Activated gamma-delta T cell treated with anti-CD3 and anti-CD28 coated beads, Interleukin-2, amount 50 U/mL, for 16 hours (primary cell): ENCODE results near the gene FCHSD2.
"Not testable (repeated sequence)": the region's sequence is repeated elsewhere in the genome, so short reads cannot be mapped to it uniquely, and the experiment has no call there.

Experiments used
- DNase-seq: peaks from one replicate; pipeline ENCODE4 v3.0.0-alpha.2; 2020; ENCODE audit warnings: low read depth

The FCHSD2 gene

GRCh38 chr11:73009972-73010371, 132.1 kb downstream of the FCHSD2 start:
- no peak for DNase-seq

GRCh38 chr11:73004088-73004487, 138.0 kb downstream of the FCHSD2 start:
- DNase-seq, result no peak

- DNase-seq, result no peak
These were observed 139.0 kb downstream of the FCHSD2 start for GRCh38 chr11:73003088-73003487.

- no peak for DNase-seq
These were observed 139.9 kb downstream of the FCHSD2 start for GRCh38 chr11:73002214-73002613.

- no peak for DNase-seq
These were observed 140.5 kb downstream of the FCHSD2 start for GRCh38 chr11:73001615-73002014.

GRCh38 chr11:72998676-72999075, 143.4 kb downstream of the FCHSD2 start:
- no peak for DNase-seq

GRCh38 chr11:72996959-72997358, 145.2 kb downstream of the FCHSD2 start:
- no peak for DNase-seq

- DNase-seq, result no peak
These were observed 152.4 kb downstream of the FCHSD2 start for GRCh38 chr11:72989727-72990126.

GRCh38 chr11:72988821-72989220, 153.3 kb downstream of the FCHSD2 start:
- DNase-seq, result no peak

GRCh38 chr11:72985645-72986044, 156.5 kb downstream of the FCHSD2 start:
- DNase-seq, result no peak

GRCh38 chr11:72984453-72985077, 157.6 kb downstream of the FCHSD2 start:
- DNase-seq, result no peak

- DNase-seq, result no peak
These were observed 158.6 kb downstream of the FCHSD2 start for GRCh38 chr11:72983560-72983959.

- DNase-seq, result no peak
These were observed 160.0 kb downstream of the FCHSD2 start for GRCh38 chr11:72981971-72982685.

GRCh38 chr11:72981080-72981479, 161.0 kb downstream of the FCHSD2 start:
- DNase-seq, result no peak

- not testable (repeated sequence) for DNase-seq
These were observed 164.3 kb downstream of the FCHSD2 start for GRCh38 chr11:72977782-72978181.

GRCh38 chr11:72976522-72976892, 165.6 kb downstream of the FCHSD2 start:
- not testable (repeated sequence) for DNase-seq

GRCh38 chr11:72975778-72976521, 166.2 kb downstream of the FCHSD2 start:
- DNase-seq, result no peak

GRCh38 chr11:72974487-72975205, 167.5 kb downstream of the FCHSD2 start:
- DNase-seq, result no peak

- DNase-seq, result no peak
These were observed 169.5 kb downstream of the FCHSD2 start for GRCh38 chr11:72972496-72973128.

GRCh38 chr11:72971192-72971967, 170.7 kb downstream of the FCHSD2 start:
- DNase-seq, result no peak

- no peak for DNase-seq
These were observed 171.5 kb downstream of the FCHSD2 start for GRCh38 chr11:72970557-72971118.
